GM12801 (cell line): ENCODE results near the gene GLS2.

ENCODE experiments used
- CTCF ChIP-seq: IDR thresholded peaks from one replicate; pipeline ENCODE4 v1.5.1; 2011; ENCODE audit warnings: control low read depth; ENCODE audit not compliant: insufficient read length; ENCODE audit errors: extremely low read depth

GLS2 gene

DNA sequence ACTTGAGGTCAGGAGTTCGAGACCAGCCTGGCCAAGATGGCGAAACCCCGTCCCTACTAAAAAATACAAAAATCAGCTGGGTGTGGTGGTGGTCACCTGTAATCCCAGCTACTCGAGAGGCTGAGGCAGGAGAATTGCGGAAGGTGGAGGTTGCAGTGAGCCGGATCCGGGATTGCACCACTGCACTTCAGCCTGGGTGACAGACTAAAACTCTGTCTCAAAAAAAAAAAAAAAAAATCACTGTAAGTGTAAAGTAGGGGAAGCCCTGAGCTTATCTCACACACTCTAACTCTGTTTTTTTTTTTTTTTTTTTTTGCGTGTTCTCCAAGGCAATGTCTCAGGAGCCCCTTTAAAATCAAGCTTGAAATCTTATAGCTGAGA is 33.2 kb upstream of the GLS2 start:
- no peak for TF ChIP-seq CTCF

DNA sequence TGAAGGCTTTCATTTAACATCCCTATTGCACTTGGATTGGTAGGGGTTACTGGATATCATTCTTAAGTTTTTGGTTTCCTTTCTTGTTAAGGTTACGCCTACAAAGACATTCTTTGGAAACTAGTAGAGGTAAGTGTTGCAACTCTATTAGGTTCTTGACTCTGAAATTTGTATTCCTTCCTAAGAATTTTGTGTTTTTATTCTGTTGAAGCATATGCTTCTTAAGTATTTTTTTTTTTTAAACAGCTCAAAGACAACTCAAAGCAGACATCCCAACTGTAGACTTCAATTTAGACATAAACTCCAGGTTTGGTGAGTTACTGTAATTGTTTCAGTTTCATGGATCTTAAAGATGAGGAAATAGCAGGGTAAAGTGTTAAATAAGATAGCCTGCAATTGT is 32.5 kb upstream of the GLS2 start:
- no peak for TF ChIP-seq CTCF

- TF ChIP-seq CTCF: no peak
These were observed 32.1 kb upstream of the GLS2 start for GRCh38 chr12:56520048-56520447.

GRCh38 chr12:56518570-56518969 is 30.6 kb upstream of the GLS2 start:
- no peak for TF ChIP-seq CTCF

DNA sequence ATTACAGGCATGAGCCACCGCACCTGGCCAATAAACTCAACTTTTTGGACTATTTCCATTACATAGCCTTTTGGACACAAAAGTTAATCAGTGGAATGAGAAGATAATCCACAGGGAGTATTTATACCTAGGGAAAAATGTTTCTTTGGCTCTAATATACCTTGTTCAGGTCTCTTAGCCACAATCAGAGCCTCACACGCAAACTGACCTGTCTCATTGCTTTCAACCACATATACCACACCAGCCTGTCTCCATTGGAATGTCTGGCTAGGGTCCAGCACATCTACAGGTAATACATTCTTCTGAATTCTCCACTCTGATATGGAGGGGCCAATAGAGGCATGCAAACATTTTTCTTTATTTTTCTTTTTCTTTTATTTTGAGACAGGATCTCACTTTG is 29.9 kb upstream of the GLS2 start:
- no peak for TF ChIP-seq CTCF

DNA sequence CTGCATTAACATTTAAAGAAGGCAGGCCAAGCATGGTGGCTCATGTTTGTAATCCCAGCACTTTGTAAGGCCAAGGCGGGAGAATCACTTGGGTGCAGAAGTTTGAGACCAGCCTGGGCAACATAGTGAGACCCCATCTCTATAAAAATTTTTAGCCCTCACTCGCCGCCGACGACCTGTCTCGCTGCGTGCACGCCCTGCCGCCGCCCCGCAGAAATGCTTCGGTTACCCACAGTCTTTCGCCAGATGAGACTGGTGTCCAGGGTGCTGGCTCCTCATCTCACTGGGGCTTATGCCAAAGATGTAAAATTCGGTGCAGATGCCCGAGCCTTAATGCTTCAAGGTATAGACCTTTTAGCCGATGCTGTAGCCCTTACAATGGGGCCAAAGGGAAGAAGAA is 22.8 kb upstream of the GLS2 start:
- no peak for TF ChIP-seq CTCF

- no peak for TF ChIP-seq CTCF
These were observed 2.4 kb upstream of the GLS2 start for GRCh38 chr12:56490360-56490759.

DNA sequence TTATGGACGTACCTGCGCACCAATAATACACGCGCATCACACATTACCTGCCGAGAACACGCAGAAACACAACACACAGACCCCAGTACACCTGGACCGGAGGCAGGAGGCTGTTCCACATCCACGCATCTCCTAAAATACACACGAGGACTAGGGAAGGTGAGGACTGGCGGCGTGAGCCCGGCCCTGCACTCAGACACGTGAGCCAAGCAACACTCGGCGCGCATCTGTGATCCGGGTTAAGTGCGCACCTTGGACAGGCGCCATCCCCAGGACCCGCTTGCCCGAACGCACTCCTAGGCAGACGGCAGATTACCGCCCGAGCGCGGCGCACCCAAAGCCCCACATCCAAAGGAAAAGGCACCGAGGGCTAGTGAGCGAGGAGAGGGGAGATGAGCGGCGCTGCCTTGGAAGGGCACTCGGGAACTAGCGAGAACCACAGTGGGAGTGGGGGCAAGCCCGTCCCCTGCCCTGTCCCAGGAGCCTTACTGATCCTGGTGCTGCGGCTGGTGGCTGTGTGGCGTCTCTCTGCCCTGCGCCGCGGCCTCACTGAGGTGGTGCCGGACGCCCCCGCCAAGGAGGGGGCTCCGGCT is 417 bp downstream of the GLS2 start:
- TF ChIP-seq CTCF: no peak
